ENCODE measurements around the gene CD6.

CD6 gene

DNA sequence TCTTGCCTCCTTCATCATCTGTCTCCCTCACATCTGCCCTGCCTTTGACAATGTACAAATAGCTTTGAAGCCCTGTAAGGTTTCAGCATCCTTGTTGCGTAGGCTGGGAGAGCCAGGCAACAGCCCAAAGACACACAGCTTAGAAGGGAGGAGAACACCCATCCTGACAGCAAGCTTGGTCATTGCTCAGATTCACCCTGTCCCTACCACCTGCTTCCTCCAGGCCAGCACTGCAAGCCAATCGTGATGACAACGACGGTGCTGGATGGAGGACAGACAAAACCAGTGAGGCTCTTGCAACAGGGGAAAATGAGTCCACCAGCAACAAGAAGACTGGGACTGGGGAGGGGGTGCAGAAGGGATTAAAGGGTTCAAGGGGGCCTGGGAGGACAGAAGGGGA, 97.9 kb downstream of the CD6 start:
- ChIA-PET CTCF (no interaction called here), POLR2A (no interaction called here)

More for the DNA sequence above, 97.9 kb downstream of the CD6 start:
- DNase-seq (ENCODE audit: extremely low spot score): no peak
- TF ChIP-seq HDGF (IDR thresholded peaks at IDR 0.05; ENCODE audit: borderline replicate concordance) (no peak), CTBP1 (IDR thresholded peaks at IDR 0.05; ENCODE audit: borderline replicate concordance) (no peak), ZNF384 (IDR thresholded peaks at IDR 0.05) (no peak), L3MBTL2 (conservative IDR thresholded peaks at IDR 0.05) (no peak), FOXK2 (IDR thresholded peaks at IDR 0.05) (no peak), SP1 (IDR thresholded peaks at IDR 0.05) (no peak), FOXA1 (IDR thresholded peaks at IDR 0.05) (no peak), FOXM1 (IDR thresholded peaks at IDR 0.05; ENCODE audit: borderline replicate concordance) (no peak), NFRKB (IDR thresholded peaks at IDR 0.05) (no peak)
- TF ChIP-seq, protein P1, sequence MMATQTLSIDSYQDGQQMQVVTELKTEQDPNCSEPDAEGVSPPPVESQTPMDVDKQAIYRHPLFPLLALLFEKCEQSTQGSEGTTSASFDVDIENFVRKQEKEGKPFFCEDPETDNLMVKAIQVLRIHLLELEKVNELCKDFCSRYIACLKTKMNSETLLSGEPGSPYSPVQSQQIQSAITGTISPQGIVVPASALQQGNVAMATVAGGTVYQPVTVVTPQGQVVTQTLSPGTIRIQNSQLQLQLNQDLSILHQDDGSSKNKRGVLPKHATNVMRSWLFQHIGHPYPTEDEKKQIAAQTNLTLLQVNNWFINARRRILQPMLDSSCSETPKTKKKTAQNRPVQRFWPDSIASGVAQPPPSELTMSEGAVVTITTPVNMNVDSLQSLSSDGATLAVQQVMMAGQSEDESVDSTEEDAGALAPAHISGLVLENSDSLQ (IDR thresholded peaks at IDR 0.05): no peak
